H9 (cell line): ENCODE measurements around the gene GPR68. TPM values are rescaled to one million over a fixed set of nuclear protein-coding genes. Genes with fewer than 3 reads are reported as not detected.

Source experiments
- DNase-seq: peaks from one replicate; pipeline ENCODE4 v3.0.0-alpha.2; 2017
- H2AFZ ChIP-seq: one replicate; pipeline ENCODE4 v1.6.1; 2013; ENCODE audit warnings: mild to moderate bottlenecking, low read length, control low read depth, moderate library complexity
- H2AK5ac ChIP-seq: 2 replicates; pipeline ENCODE4 v1.6.1; 2013; ENCODE audit warnings: low read length, control low read depth, mixed read lengths; ENCODE audit not compliant: insufficient read length
- H2BK120ac ChIP-seq: one replicate; pipeline ENCODE4 v1.6.1; 2013; ENCODE audit warnings: low read depth, mild to moderate bottlenecking, low read length, control low read depth, inconsistent platforms; ENCODE audit not compliant: poor library complexity, severe bottlenecking
- H2BK12ac ChIP-seq: 2 replicates; pipeline ENCODE4 v1.6.1; 2013; ENCODE audit warnings: low read length, control low read depth, mixed read lengths, low read depth; ENCODE audit not compliant: insufficient read length
- H2BK15ac ChIP-seq: 2 replicates; pipeline ENCODE4 v1.6.1; 2013; ENCODE audit warnings: low read depth, low read length, control low read depth
- H2BK20ac ChIP-seq: one replicate; pipeline ENCODE4 v1.6.1; 2013; ENCODE audit warnings: low read depth, mild to moderate bottlenecking, low read length, control low read depth, inconsistent platforms; ENCODE audit not compliant: poor library complexity, severe bottlenecking
- H2BK5ac ChIP-seq: 2 replicates; pipeline ENCODE4 v1.6.1; 2013; ENCODE audit warnings: low read length, control low read depth, mixed read lengths; ENCODE audit not compliant: insufficient read length
- H3K14ac ChIP-seq: 2 replicates; pipeline ENCODE4 v1.6.1; 2013; ENCODE audit warnings: low read length, control low read depth; ENCODE audit not compliant: insufficient read depth
- H3K18ac ChIP-seq: 2 replicates; pipeline ENCODE4 v1.6.1; 2013; ENCODE audit warnings: low read depth, mild to moderate bottlenecking, mixed read lengths, low read length, control low read depth; ENCODE audit not compliant: insufficient read length
- H3K23ac ChIP-seq: 2 replicates; pipeline ENCODE4 v1.6.1; 2013; ENCODE audit warnings: low read length, control low read depth, mixed read lengths, low read depth; ENCODE audit not compliant: insufficient read length
- H3K23me2 ChIP-seq: 2 replicates; pipeline ENCODE4 v1.6.1; 2013; ENCODE audit warnings: low read depth, mild to moderate bottlenecking, mixed read lengths, low read length, control low read depth; ENCODE audit not compliant: insufficient read length, poor library complexity, severe bottlenecking
- H3K27ac ChIP-seq: 2 replicates; pipeline ENCODE4 v1.5.1; 2013; ENCODE audit warnings: low read length, control low read depth, mixed read lengths, low read depth; ENCODE audit not compliant: insufficient read length
- H3K27me3 ChIP-seq: 2 replicates; pipeline ENCODE4 v1.6.1; 2013; ENCODE audit warnings: low read length, control low read depth, inconsistent platforms; ENCODE audit not compliant: insufficient read depth
- H3K4ac ChIP-seq: 2 replicates; pipeline ENCODE4 v1.6.1; 2013; ENCODE audit warnings: low read depth, mild to moderate bottlenecking, control low read depth, inconsistent platforms, low read length, moderate library complexity
- H3K4me1 ChIP-seq: 2 replicates; pipeline ENCODE4 v1.6.1; 2013; ENCODE audit warnings: low read length, control low read depth, inconsistent platforms; ENCODE audit not compliant: insufficient read depth
- H3K4me2 ChIP-seq: 2 replicates; pipeline ENCODE4 v1.6.1; 2013; ENCODE audit warnings: low read length, control low read depth, mixed read lengths; ENCODE audit not compliant: insufficient read length, insufficient read depth
- H3K56ac ChIP-seq: 2 replicates; pipeline ENCODE4 v1.6.1; 2013; ENCODE audit warnings: low read depth, mild to moderate bottlenecking, mixed read lengths, low read length, control low read depth; ENCODE audit not compliant: insufficient read length
- H3K79me1 ChIP-seq: 2 replicates; pipeline ENCODE4 v1.6.1; 2013; ENCODE audit warnings: low read depth, mild to moderate bottlenecking, moderate library complexity, low read length, control low read depth, inconsistent platforms; ENCODE audit not compliant: insufficient read depth, poor library complexity, severe bottlenecking
- H3K79me2 ChIP-seq: 2 replicates; pipeline ENCODE4 v1.6.1; 2013; ENCODE audit warnings: low read length, control low read depth, inconsistent platforms; ENCODE audit not compliant: insufficient read depth
- H3K9ac ChIP-seq: 2 replicates; pipeline ENCODE4 v1.6.1; 2013; ENCODE audit warnings: low read length, control low read depth, mixed read lengths; ENCODE audit not compliant: insufficient read length; ENCODE audit errors: extremely low read depth
- H3K9me3 ChIP-seq: one replicate; pipeline ENCODE4 v1.6.1; 2013; ENCODE audit warnings: low read depth, low read length, inconsistent platforms; ENCODE audit not compliant: control insufficient read depth
- H3T11ph ChIP-seq: one replicate; pipeline ENCODE4 v1.6.1; 2013; ENCODE audit warnings: mild to moderate bottlenecking, low read length, control low read depth, inconsistent platforms
- H4K20me1 ChIP-seq: one replicate; pipeline ENCODE4 v1.6.1; 2013; ENCODE audit not compliant: control insufficient read depth, insufficient read length, insufficient read depth
- H4K5ac ChIP-seq: 2 replicates; pipeline ENCODE4 v1.6.1; 2013; ENCODE audit warnings: low read depth, mild to moderate bottlenecking, mixed read lengths, low read length, control low read depth; ENCODE audit not compliant: insufficient read length
- H4K8ac ChIP-seq: replicated peaks from 2 replicates; pipeline ENCODE4 v1.6.1; 2013; ENCODE audit warnings: low read length, control low read depth, mixed read lengths, low read depth; ENCODE audit not compliant: insufficient read length
- H4K91ac ChIP-seq: 2 replicates; pipeline ENCODE4 v1.6.1; 2013; ENCODE audit warnings: low read depth, mild to moderate bottlenecking, moderate library complexity, mixed read lengths, low read length, control low read depth; ENCODE audit not compliant: insufficient read length
- H3K27ac Mint-ChIP-seq, 3 experiments: 2 replicates in 2 of 3; 3 replicates in 1 of 3; pipeline ENCODE4 v1.8.0; 2020 to 2021; ENCODE audit warnings: mixed read lengths in 3 of 3, mild to moderate bottlenecking in 1 of 3, moderate library complexity in 1 of 3
- H3K27me3 Mint-ChIP-seq: 2 replicates; pipeline ENCODE4 v1.8.0; 2021; ENCODE audit warnings: low read depth, mild to moderate bottlenecking, moderate library complexity, mixed read lengths
- H3K36me3 Mint-ChIP-seq, 3 experiments: 2 replicates in 2 of 3; 3 replicates in 1 of 3; pipeline ENCODE4 v1.8.0; 2020 to 2021; ENCODE audit warnings: low read depth in 3 of 3, mixed read lengths in 3 of 3; ENCODE audit not compliant: insufficient read depth in 1 of 3
- H3K4me1 Mint-ChIP-seq, 2 experiments: 2 replicates each; pipeline ENCODE4 v1.8.0; 2020; ENCODE audit warnings: mixed read lengths in 2 of 2
- H3K4me3 Mint-ChIP-seq, 2 experiments: 2 replicates in 1 of 2; 3 replicates in 1 of 2; pipeline ENCODE4 v1.8.0; 2020 to 2021; ENCODE audit warnings: mild to moderate bottlenecking in 2 of 2, mixed read lengths in 2 of 2, moderate library complexity in 1 of 2
- H3K9me3 Mint-ChIP-seq, 2 experiments: 2 replicates in 1 of 2; 3 replicates in 1 of 2; pipeline ENCODE4 v1.8.0; 2020; ENCODE audit warnings: mild to moderate bottlenecking in 2 of 2, mixed read lengths in 2 of 2, moderate library complexity in 1 of 2
- WGBS: extraction: QIAGEN DNeasy Blood & Tissue Kit; methylation state at CpG from one replicate; pipeline ENCODE4 v1.1.7; 2013; ENCODE audit warnings: missing lambda C conversion rate, low lambda C conversion rate, mixed read lengths; ENCODE audit not compliant: insufficient read length; ENCODE audit errors: extremely low coverage; 5-methylcytosine and 5-hydroxymethylcytosine counted together
- total RNA-seq: library from RNA; stranded (reverse); gene quantifications from 2 replicates; pipeline ENCODE4 v1.2.1, GENCODE V29; 2021
- TF ChIP-seq, protein P1 (sequence below): fragments of 200-600 bp; sonication (generic); conservative IDR thresholded peaks from 3 replicates; pipeline ENCODE4 v1.8.0; 2021; ENCODE audit warnings: antibody characterized with exemption, mild to moderate bottlenecking

GPR68 gene
- total RNA-seq, 1 experiment from 2014 or later, result 0.33 TPM

DNA sequence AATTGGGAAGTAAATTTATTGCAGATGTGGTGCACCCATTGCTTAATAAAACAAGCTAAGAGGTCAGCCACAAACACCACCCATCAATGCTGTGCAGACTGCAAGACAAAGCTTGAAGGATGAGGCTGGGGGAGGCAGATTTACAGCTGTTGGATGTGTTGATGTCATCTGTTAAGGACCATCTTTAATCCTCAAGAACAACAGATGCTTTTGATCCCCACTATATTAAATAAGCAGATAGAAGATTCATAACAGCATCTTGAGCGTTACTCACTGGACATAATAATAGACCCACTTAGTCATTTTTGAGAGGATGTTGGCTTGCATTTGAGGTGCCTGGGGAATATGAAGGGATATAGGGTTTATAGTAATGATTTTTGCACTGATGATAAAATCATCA lies 58.8 kb downstream of the GPR68 start:
- no peak overlapping the region for H2BK120ac ChIP-seq
- no peak overlapping the region for H3K27ac ChIP-seq
- no peak overlapping the region for H3K14ac ChIP-seq
- TF ChIP-seq, protein P1, sequence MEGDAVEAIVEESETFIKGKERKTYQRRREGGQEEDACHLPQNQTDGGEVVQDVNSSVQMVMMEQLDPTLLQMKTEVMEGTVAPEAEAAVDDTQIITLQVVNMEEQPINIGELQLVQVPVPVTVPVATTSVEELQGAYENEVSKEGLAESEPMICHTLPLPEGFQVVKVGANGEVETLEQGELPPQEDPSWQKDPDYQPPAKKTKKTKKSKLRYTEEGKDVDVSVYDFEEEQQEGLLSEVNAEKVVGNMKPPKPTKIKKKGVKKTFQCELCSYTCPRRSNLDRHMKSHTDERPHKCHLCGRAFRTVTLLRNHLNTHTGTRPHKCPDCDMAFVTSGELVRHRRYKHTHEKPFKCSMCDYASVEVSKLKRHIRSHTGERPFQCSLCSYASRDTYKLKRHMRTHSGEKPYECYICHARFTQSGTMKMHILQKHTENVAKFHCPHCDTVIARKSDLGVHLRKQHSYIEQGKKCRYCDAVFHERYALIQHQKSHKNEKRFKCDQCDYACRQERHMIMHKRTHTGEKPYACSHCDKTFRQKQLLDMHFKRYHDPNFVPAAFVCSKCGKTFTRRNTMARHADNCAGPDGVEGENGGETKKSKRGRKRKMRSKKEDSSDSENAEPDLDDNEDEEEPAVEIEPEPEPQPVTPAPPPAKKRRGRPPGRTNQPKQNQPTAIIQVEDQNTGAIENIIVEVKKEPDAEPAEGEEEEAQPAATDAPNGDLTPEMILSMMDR, result no peak
- H3K56ac ChIP-seq, result no peak overlapping the region
- Mint-ChIP-seq H3K27me3 (no peaks in the 10 kb centered on the region), H3K9me3 (no peaks in the 10 kb centered on the region), H3K4me1 (no peaks in the 10 kb centered on the region), H3K27ac (no peak overlapping the region), H3K36me3 (peaks cover 11 to 27% (median 26%) of the 10 kb centered on the region in 3 experiments), H3K4me3 (no peak overlapping the region)
- no peaks in the 10 kb centered on the region for H3K79me2 ChIP-seq
- H3K27me3 ChIP-seq, result no peaks in the 10 kb centered on the region
- H4K91ac ChIP-seq, result no peak overlapping the region
- H4K20me1 ChIP-seq, result no peaks in the 10 kb centered on the region
- H3K4me2 ChIP-seq, result no peak overlapping the region
- no peak overlapping the region for H2BK15ac ChIP-seq
- H3K23me2 ChIP-seq, result no peaks in the 10 kb centered on the region
- no peak overlapping the region for H2BK12ac ChIP-seq
- DNase-seq, result no peak
- H3K4me1 ChIP-seq, result no peaks in the 10 kb centered on the region
- no peak overlapping the region for H4K8ac ChIP-seq
- H4K5ac ChIP-seq, result no peak overlapping the region
- H3K23ac ChIP-seq, result no peak overlapping the region
- no peak overlapping the region for H3K18ac ChIP-seq
- no peak overlapping the region for H3K4ac ChIP-seq
- H2AK5ac ChIP-seq, result no peak overlapping the region
- no peak overlapping the region for H2AFZ ChIP-seq
- no peak overlapping the region for H2BK5ac ChIP-seq
- H3K9ac ChIP-seq, result no peak overlapping the region
- WGBS, result no CpG with 5 or more reads among the region's 1 CpG
- no peak overlapping the region for H3T11ph ChIP-seq
- no peaks in the 10 kb centered on the region for H3K9me3 ChIP-seq
- no peaks in the 10 kb centered on the region for H3K79me1 ChIP-seq
- H2BK20ac ChIP-seq, result no peak overlapping the region
